ENCODE measurements around the gene LCNL1.
"Not testable (repeated sequence)": the region's sequence is repeated elsewhere in the genome, so short reads cannot be mapped to it uniquely, and the experiment has no call there.

LCNL1 gene

DNA sequence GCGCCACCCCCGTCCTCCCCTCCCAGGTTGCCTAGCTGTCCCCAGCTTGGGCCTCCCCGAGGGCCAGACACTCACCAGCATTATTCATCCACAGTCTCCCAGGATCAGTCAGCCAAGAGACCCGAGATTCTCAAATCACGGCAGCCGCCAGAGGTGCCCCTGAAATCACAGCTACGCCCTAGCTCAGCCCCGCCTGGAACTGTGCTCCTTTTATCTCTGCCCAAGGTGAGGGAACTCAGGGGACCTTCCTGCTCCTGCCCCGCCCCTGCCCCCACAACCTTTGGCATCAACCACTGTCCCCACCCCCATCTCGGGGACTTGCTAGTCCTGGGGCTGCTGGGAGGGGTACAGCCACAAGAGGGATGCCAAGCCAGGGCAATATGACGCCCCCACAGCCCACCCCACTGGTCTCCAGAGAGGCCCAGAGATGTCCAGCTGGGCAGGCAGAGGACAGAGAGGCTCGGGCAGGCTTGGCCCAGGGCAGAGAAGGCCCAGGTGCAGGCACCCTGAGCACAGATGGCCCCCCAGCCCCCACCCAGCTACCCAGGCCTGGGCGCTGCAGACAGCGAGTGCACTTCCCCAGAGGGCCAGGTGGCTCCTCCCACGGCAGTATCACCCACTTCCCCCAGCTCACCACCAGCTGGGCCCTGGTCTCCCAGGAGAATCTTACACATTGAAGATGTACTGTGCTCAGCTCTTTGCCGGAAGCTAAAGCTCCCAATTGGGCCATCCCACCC is 49.3 kb downstream of the LCNL1 start, which contains the start of gene FUT7:
Gene FUT7 (minus strand): TSS at position 185 of the 737 bp plus-strand sequence. CDS start 97 bp downstream, at position 88.
- no peak within 1 kb of the TSS for H3K4me3 ChIP-seq (ENCODE audit: low read depth, low read length)
- no peak for DNase-seq (ENCODE audit: low read depth)

GRCh38 chr9:137032858-137033257 is 50.1 kb downstream of the LCNL1 start:
- DNase-seq (ENCODE audit: low read depth) = no peak
- no peak overlapping the region for H3K4me3 ChIP-seq (ENCODE audit: low read depth, low read length)

- not testable (repeated sequence) for H3K4me3 ChIP-seq (ENCODE audit: low read depth, low read length); DNase-seq (ENCODE audit: low read depth)
Observed at GRCh38 chr9:137033481-137033880, 50.7 kb downstream of the LCNL1 start.

GRCh38 chr9:137034039-137034708 is 51.4 kb downstream of the LCNL1 start:
- DNase-seq (ENCODE audit: low read depth) = no peak
- no peak overlapping the region for H3K4me3 ChIP-seq (ENCODE audit: low read depth, low read length)

- peak; percentile 39 for DNase-seq (ENCODE audit: low read depth)
- no peak overlapping the region for H3K4me3 ChIP-seq (ENCODE audit: low read depth, low read length)
Observed at GRCh38 chr9:137034709-137035506, 52.1 kb downstream of the LCNL1 start.
